Keratinocyte (primary cell): ENCODE measurements around the gene NKD1. TPM values are rescaled to one million over a fixed set of nuclear protein-coding genes. Genes with fewer than 3 reads are reported as not detected.

Experiments
- DNase-seq: peaks from one replicate; pipeline ENCODE4 v3.0.0-alpha.2; 2011; ENCODE audit warnings: low read depth, missing footprints, low spot score
- FAIRE-seq: peaks from 2 replicates; lab custom pipeline; 2011; peaks lifted over from hg19 to GRCh38; lab: Jason Lieb, UNC
- H2AFZ ChIP-seq: 2 replicates; pipeline ENCODE4 v1.6.0; 2012; ENCODE audit warnings: low read length, control low read depth, inconsistent platforms; ENCODE audit not compliant: control insufficient read depth
- H3K27ac ChIP-seq: 2 replicates; pipeline ENCODE4 v1.5.1; 2011; ENCODE audit warnings: low read length; ENCODE audit not compliant: control insufficient read depth, insufficient read depth
- H3K27me3 ChIP-seq: 3 replicates; pipeline ENCODE4 v1.6.0; 2011; ENCODE audit warnings: low read length; ENCODE audit not compliant: control insufficient read depth, insufficient read depth; ENCODE audit errors: extremely low read depth
- H3K36me3 ChIP-seq, 2 experiments: 2 replicates in 1 of 2; 3 replicates in 1 of 2; pipeline ENCODE4 v1.5.1; 2011; ENCODE audit warnings: low read length in 2 of 2, mild to moderate bottlenecking in 1 of 2; ENCODE audit not compliant: control insufficient read depth in 2 of 2, insufficient read depth in 2 of 2; ENCODE audit errors: extremely low read depth in 1 of 2
- H3K4me1 ChIP-seq: 3 replicates; pipeline ENCODE4 v1.5.1; 2011; ENCODE audit warnings: low read length; ENCODE audit not compliant: control insufficient read depth, insufficient read depth; ENCODE audit errors: extremely low read depth
- H3K4me2 ChIP-seq: 3 replicates; pipeline ENCODE4 v1.6.0; 2011; ENCODE audit warnings: low read depth, low read length; ENCODE audit not compliant: control insufficient read depth, insufficient read depth; ENCODE audit errors: extremely low read depth
- H3K4me3 ChIP-seq, 3 experiments: fragments of 200-600 bp in 1 of 3; sonication (generic) in 1 of 3; 2 replicates in 2 of 3; 3 replicates in 1 of 3; pipeline ENCODE4 v1.5.1; 2011 to 2016; ENCODE audit warnings: low read length in 3 of 3, mild to moderate bottlenecking in 3 of 3, control low read depth in 2 of 3, inconsistent platforms in 1 of 3, low read depth in 1 of 3, mixed read lengths in 1 of 3, mixed run types in 1 of 3, moderate library complexity in 1 of 3; ENCODE audit not compliant: control insufficient read depth in 2 of 3, insufficient read depth in 2 of 3; ENCODE audit errors: extremely low read depth in 1 of 3
- H3K79me2 ChIP-seq: 2 replicates; pipeline ENCODE4 v1.6.0; 2012; ENCODE audit warnings: low read length; ENCODE audit not compliant: control insufficient read depth, insufficient read depth
- H3K9ac ChIP-seq: 3 replicates; pipeline ENCODE4 v1.6.0; 2011; ENCODE audit warnings: low read length; ENCODE audit not compliant: control insufficient read depth, insufficient read depth; ENCODE audit errors: extremely low read depth
- H3K9me1 ChIP-seq: 3 replicates; pipeline ENCODE4 v1.6.0; 2011; ENCODE audit warnings: low read length; ENCODE audit not compliant: control insufficient read depth, insufficient read depth; ENCODE audit errors: extremely low read depth
- H3K9me3 ChIP-seq: 2 replicates; pipeline ENCODE4 v1.5.1; 2012; ENCODE audit warnings: low read depth, low read length; ENCODE audit not compliant: control insufficient read depth
- H4K20me1 ChIP-seq: 3 replicates; pipeline ENCODE4 v1.6.0; 2011; ENCODE audit warnings: low read length; ENCODE audit not compliant: control insufficient read depth, insufficient read depth; ENCODE audit errors: extremely low read depth
- CTCF ChIP-seq, 3 experiments: IDR thresholded peaks in 1 of 3; conservative IDR thresholded peaks in 1 of 3; optimal IDR thresholded peaks in 1 of 3; 2 replicates in 2 of 3; 3 replicates in 1 of 3; pipeline versions ENCODE3 to v1.5.1; 2011; ENCODE audit warnings: low read length in 3 of 3, mild to moderate bottlenecking in 3 of 3, moderate library complexity in 2 of 3, control low read depth in 1 of 3, inconsistent platforms in 1 of 3; ENCODE audit not compliant: insufficient read depth in 2 of 3; ENCODE audit errors: extremely low read depth in 1 of 3
- EZH2 ChIP-seq: IDR thresholded peaks from one replicate; pipeline ENCODE4 v1.6.1; 2012; ENCODE audit warnings: inconsistent platforms, mild to moderate bottlenecking, low read length, moderate library complexity
- dilution Hi-C: fragments of 300-500 bp; cut with MboI; formaldehyde crosslinking; loops from one replicate; pipeline ENCODE4 v1.7.0; 2020; ENCODE audit warnings: low sequenced_read_pairs; ENCODE audit not compliant: extremely low pct_ligation_motif_present
- polyA plus RNA-seq, 5 experiments: library from polyadenylated mRNA; depleted of rRNA in 3 of 5; stranded (reverse) in 3 of 5; stranded (forward) in 1 of 5; unstranded in 1 of 5; fragments of >200 nt; gene quantifications; 1 replicate in 1 of 5; 2 replicates in 3 of 5; 3 replicates in 1 of 5; pipeline versions ENCODE4 v1.2.1 to v1.2.3, GENCODE V29; 2011 to 2012; ENCODE audit warnings: missing spikeins in 2 of 5, low read depth in 1 of 5, low replicate concordance in 1 of 5

The NKD1 gene
- polyA plus RNA-seq, 1 donor (not counting 4 experiments of a cell fraction or from before 2014, with no cell fraction given): 0.62 TPM

DNA sequence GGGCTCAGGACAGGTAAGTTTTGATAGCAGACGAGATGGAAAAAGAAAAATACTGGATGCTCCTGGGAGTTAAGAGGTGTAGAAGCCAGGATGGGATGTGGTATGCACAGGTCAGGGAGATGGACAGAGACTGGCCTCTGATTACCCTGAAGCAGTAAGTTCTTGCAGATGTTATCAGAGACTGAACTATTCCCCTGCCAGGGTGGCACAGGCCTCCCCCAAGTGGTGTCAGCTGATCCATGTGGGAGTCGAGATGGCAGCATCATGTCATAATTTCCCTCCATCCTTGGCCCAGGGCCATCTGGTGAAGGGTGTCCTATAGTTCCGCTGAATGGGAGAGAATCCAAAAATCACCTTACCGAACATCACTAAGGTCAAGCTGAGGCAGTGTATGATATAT is 14.1 kb upstream of the NKD1 start:
- no peak overlapping the region for H3K27ac ChIP-seq
- H3K27me3 ChIP-seq: no peaks in the 10 kb centered on the region
- no peaks in the 10 kb centered on the region for H3K79me2 ChIP-seq
- no peak overlapping the region for H3K4me2 ChIP-seq
- no peaks in the 10 kb centered on the region for H3K9me1 ChIP-seq
- H3K9me3 ChIP-seq: no peaks in the 10 kb centered on the region
- FAIRE-seq: no peak
- no peak overlapping the region for H3K4me3 ChIP-seq
- dilution Hi-C loops: no loop called here
- H3K9ac ChIP-seq: no peak overlapping the region
- H4K20me1 ChIP-seq: no peaks in the 10 kb centered on the region
- DNase-seq: no peak
- TF ChIP-seq CTCF (optimal IDR thresholded peaks at IDR 0.05 in 1 of 3, IDR thresholded peaks at IDR 0.05 in 1 of 3, conservative IDR thresholded peaks at IDR 0.05 in 1 of 3; ENCODE audit: extremely low read depth in 1 of 3, insufficient read depth in 2 of 3, low read length in 3 of 3) (no peak), EZH2 (no peak)
- H3K4me1 ChIP-seq: peaks cover 23% of the 10 kb centered on the region
- H3K36me3 ChIP-seq: no peaks in the 10 kb centered on the region
- H2AFZ ChIP-seq: no peak overlapping the region

DNA sequence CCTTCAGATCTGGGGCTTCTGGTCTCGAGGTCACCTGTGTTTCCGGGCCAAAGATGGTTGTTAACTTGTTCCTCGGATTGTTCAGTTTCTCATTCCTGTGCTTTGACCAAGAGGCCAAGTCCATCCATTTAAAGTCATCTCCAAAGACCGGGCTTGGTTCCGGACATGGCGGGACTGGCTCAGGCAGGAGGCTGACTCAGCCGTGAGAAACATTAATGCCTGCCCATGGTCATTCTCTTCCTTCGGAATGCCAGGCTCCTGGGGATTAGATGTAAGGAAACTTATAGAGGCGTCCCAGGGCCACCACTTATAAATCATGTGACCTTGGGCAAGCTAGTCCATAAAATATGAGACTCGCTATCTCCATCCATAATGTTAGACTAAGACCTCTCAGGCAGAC is 13.6 kb upstream of the NKD1 start:
- no peak overlapping the region for H3K27ac ChIP-seq
- DNase-seq (no peak), FAIRE-seq (no peak)
- H3K36me3 ChIP-seq: no peaks in the 10 kb centered on the region
- no peak overlapping the region for H3K4me3 ChIP-seq
- no peaks in the 10 kb centered on the region for H3K79me2 ChIP-seq
- H3K9ac ChIP-seq: no peak overlapping the region
- no peak overlapping the region for H2AFZ ChIP-seq
- peaks cover 25% of the 10 kb centered on the region for H3K4me1 ChIP-seq
- H3K9me1 ChIP-seq: no peaks in the 10 kb centered on the region
- H3K9me3 ChIP-seq: no peaks in the 10 kb centered on the region
- no peak for TF ChIP-seq EZH2
- TF ChIP-seq CTCF (optimal IDR thresholded peaks at IDR 0.05 in 1 of 3, IDR thresholded peaks at IDR 0.05 in 1 of 3, conservative IDR thresholded peaks at IDR 0.05 in 1 of 3; ENCODE audit: extremely low read depth in 1 of 3, insufficient read depth in 2 of 3, low read length in 3 of 3): no peak
- no peaks in the 10 kb centered on the region for H3K27me3 ChIP-seq
- H3K4me2 ChIP-seq: no peak overlapping the region
- dilution Hi-C loops: no loop called here
- H4K20me1 ChIP-seq: no peaks in the 10 kb centered on the region
